HepG2 (cell line): Measurements from ENCODE around the gene YWHAB. TPM values are rescaled to one million over a fixed set of nuclear protein-coding genes. Genes with fewer than 3 reads are reported as not detected.
A peak's percentile ranks its signal among the peaks of the same experiment; 100 is the strongest.

Experiments
- AGO2 ChIP-seq: fragments of 200-400 bp; formaldehyde crosslinking; optimal IDR thresholded peaks from 2 replicates; pipeline ENCODE3; 2017; ENCODE audit warnings: mild to moderate bottlenecking, low read depth, low read length, moderate library complexity
- CHD4 ChIP-seq: fragments of 200-600 bp; sonication (generic); IDR thresholded peaks from 2 replicates; pipeline ENCODE4 v1.7.0; 2017; ENCODE audit warnings: mild to moderate bottlenecking, low read length, borderline replicate concordance
- DR1 ChIP-seq: sonication (generic); formaldehyde crosslinking; IDR thresholded peaks from 2 replicates; pipeline ENCODE4 v1.8.0; 2021; ENCODE audit warnings: mild to moderate bottlenecking, missing genetic modification reagents, inconsistent platforms
- FOXA3 ChIP-seq: IDR thresholded peaks from 2 replicates; pipeline ENCODE4 v1.6.1; 2016; ENCODE audit warnings: missing genetic modification reagents, missing compliant biosample characterization
- FOXK1 ChIP-seq: sonication (generic); formaldehyde crosslinking; IDR thresholded peaks from 2 replicates; pipeline ENCODE4 v1.4.0; 2020; ENCODE audit warnings: low read depth, missing genetic modification reagents, borderline replicate concordance
- GPN1 ChIP-seq: sonication (generic); formaldehyde crosslinking; IDR thresholded peaks from 2 replicates; pipeline ENCODE4 v1.5.1; 2020; ENCODE audit warnings: missing genetic modification reagents, borderline replicate concordance
- HMGXB4 ChIP-seq, 2 experiments: sonication (generic) in 1 of 2; formaldehyde crosslinking in 1 of 2; IDR thresholded peaks; 2 replicates each; pipeline versions ENCODE4 v1.4.0 to v1.6.1; 2018 to 2020; ENCODE audit warnings: missing genetic modification reagents in 2 of 2, borderline replicate concordance in 1 of 2, low read depth in 1 of 2, mild to moderate bottlenecking in 1 of 2, missing biosample characterization in 1 of 2
- HNF4A ChIP-seq: sonication (generic); formaldehyde crosslinking; IDR thresholded peaks from 2 replicates; pipeline ENCODE4 v1.4.0; 2020; ENCODE audit warnings: missing genetic modification reagents
- RBFOX2 ChIP-seq: fragments of 200-400 bp; formaldehyde crosslinking; IDR thresholded peaks from 2 replicates; pipeline ENCODE4 v1.6.1; 2017; ENCODE audit warnings: low read depth, mild to moderate bottlenecking, low read length
- RBM39 ChIP-seq: fragments of 200-400 bp; formaldehyde crosslinking; IDR thresholded peaks from one replicate; pipeline ENCODE4 v1.6.1; 2018; ENCODE audit warnings: antibody characterized with exemption, mild to moderate bottlenecking, low read depth, low read length; ENCODE audit not compliant: poor library complexity, severe bottlenecking
- SMAD1 ChIP-seq: sonication (generic); formaldehyde crosslinking; IDR thresholded peaks from 2 replicates; pipeline ENCODE4 v1.4.0; 2020; ENCODE audit warnings: missing genetic modification reagents, low read depth, mild to moderate bottlenecking, borderline replicate concordance
- TFAP4 ChIP-seq: sonication (generic); IDR thresholded peaks from 2 replicates; pipeline ENCODE4 v1.6.1; 2016; ENCODE audit warnings: low read depth, borderline replicate concordance
- XBP1 ChIP-seq: sonication (generic); formaldehyde crosslinking; IDR thresholded peaks from 2 replicates; pipeline ENCODE4 v1.5.0; 2020; ENCODE audit warnings: missing genetic modification reagents
- ZBTB43 ChIP-seq: sonication (generic); formaldehyde crosslinking; conservative IDR thresholded peaks from 2 replicates; pipeline ENCODE4 v1.4.0; 2020; ENCODE audit warnings: missing genetic modification reagents
- ZNF251 ChIP-seq: sonication (generic); formaldehyde crosslinking; IDR thresholded peaks from 2 replicates; pipeline ENCODE4 v1.9.0; 2021; ENCODE audit warnings: mild to moderate bottlenecking, missing genetic modification reagents
- ZNF609 ChIP-seq: sonication (generic); formaldehyde crosslinking; IDR thresholded peaks from 2 replicates; pipeline ENCODE4 v1.4.0; 2020; ENCODE audit warnings: mild to moderate bottlenecking, missing genetic modification reagents, borderline replicate concordance
- ZNF749 ChIP-seq: sonication (generic); formaldehyde crosslinking; IDR thresholded peaks from 2 replicates; pipeline ENCODE4 v1.8.0; 2022; ENCODE audit warnings: mild to moderate bottlenecking, missing genetic modification reagents, moderate library complexity, borderline replicate concordance
- polyA plus RNA-seq, 8 experiments: library from polyadenylated mRNA; depleted of rRNA in 3 of 8; stranded (reverse) in 7 of 8; unstranded in 1 of 8; fragments of >200 nt; fragmentation: Illumina TruSeq in 4 of 8; extraction: Trizol in 4 of 8; gene quantifications; 2 replicates each; pipeline versions ENCODE4 v1.2.1 to v1.2.3, GENCODE V29; 2011 to 2016; ENCODE audit warnings: low read depth in 4 of 8, missing spikeins in 1 of 8, mixed read lengths in 1 of 8; ENCODE audit not compliant: insufficient read depth in 1 of 8
- total RNA-seq, 5 experiments: library from RNA; depleted of rRNA; stranded (reverse); fragments of >200 nt; fragmentation: Illumina TruSeq; extraction: Trizol; gene quantifications; 2 replicates each; pipeline ENCODE4 v1.2.3, GENCODE V29; 2016; ENCODE audit warnings: low read depth in 1 of 5
- TF ChIP-seq, protein P1 (sequence below): sonication (generic); formaldehyde crosslinking; IDR thresholded peaks from 2 replicates; pipeline ENCODE4 v1.4.0; 2020; ENCODE audit warnings: missing genetic modification reagents
- TF ChIP-seq, protein P2 (sequence below): sonication (generic); formaldehyde crosslinking; IDR thresholded peaks from 2 replicates; pipeline ENCODE4 v1.4.0; 2020; ENCODE audit warnings: mild to moderate bottlenecking, missing genetic modification reagents

The YWHAB gene
- total and polyA plus RNA-seq, 2 of the 13 experiments (the other 11 are each of a cell fraction or from before 2014, with no cell fraction given): 77.2 to 121 TPM

DNA sequence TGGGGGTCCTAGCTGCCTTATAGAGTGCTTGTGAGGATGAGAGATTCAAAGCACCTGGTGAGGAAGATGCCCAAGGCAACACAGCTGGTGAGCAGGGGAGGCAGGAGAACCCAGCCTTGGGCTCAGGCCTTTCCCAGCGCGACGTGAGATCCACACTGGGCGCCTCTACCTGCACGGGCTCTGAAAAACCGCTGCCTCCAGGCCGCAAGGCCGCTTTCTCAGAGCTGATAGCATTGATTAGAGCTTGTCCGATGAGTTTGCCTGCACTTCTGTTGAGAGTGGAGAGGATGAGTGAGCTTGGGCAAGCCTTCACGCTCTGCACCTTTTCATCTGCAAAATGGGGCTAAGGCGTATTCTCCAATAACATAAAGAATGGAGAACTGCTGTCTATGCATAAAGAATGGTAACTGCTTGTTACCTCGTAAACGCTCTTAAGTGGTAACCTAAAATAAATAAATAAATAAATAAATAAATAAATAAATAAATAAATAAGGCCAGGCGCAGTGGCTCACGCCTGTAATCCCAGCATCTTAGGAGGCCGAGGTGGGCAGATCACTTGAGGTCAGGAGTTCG, 25.3 kb downstream of the YWHAB start (continued):
- TF ChIP-seq CHD4 (peak; percentile 61; the same call in 1 of the 2 replicates), FOXK1 (CRISPR knock-in tag) (no peak), TFAP4 (peak; percentile 36; the same call in 1 of the 2 replicates), HNF4A (no peak), RBFOX2 (no peak), FOXA3 (CRISPR knock-in tag) (peak; percentile 12; the same call in 1 of the 2 replicates), HMGXB4 (CRISPR knock-in tag; IDR thresholded peaks at IDR 0.05; ENCODE audit: borderline replicate concordance in 1 of 2, low read depth in 1 of 2) (no peak), DR1 (CRISPR knock-in tag) (0 out of 2 replicates have a peak, but pooled peaks have one; percentile 11), SMAD1 (CRISPR knock-in tag) (no peak; the same call in 1 of the 2 replicates), XBP1 (CRISPR knock-in tag) (no peak), GPN1 (CRISPR knock-in tag) (no peak), ZBTB43 (CRISPR knock-in tag) (no peak), ZNF749 (no peak), ZNF251 (CRISPR knock-in tag) (peak; percentile 79; the same call in 1 of the 2 replicates), AGO2 (no peak), ZNF609 (CRISPR knock-in tag) (0 out of 2 replicates have a peak, but pooled peaks have one; percentile 11), RBM39 (no peak)
- TF ChIP-seq, protein P1, sequence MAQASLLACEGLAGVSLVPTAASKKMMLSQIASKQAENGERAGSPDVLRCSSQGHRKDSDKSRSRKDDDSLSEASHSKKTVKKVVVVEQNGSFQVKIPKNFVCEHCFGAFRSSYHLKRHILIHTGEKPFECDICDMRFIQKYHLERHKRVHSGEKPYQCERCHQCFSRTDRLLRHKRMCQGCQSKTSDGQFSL: no peak
- TF ChIP-seq, protein P2, sequence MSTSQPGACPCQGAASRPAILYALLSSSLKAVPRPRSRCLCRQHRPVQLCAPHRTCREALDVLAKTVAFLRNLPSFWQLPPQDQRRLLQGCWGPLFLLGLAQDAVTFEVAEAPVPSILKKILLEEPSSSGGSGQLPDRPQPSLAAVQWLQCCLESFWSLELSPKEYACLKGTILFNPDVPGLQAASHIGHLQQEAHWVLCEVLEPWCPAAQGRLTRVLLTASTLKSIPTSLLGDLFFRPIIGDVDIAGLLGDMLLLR (CRISPR knock-in tag): no peak
